H9 (cell line): Measurements from ENCODE around the gene IL1RAPL1. TPM values are rescaled to one million over a fixed set of nuclear protein-coding genes. Genes with fewer than 3 reads are reported as not detected.

Experiments
- DNase-seq: peaks from one replicate; pipeline ENCODE4 v3.0.0-alpha.2; 2017
- H2AFZ ChIP-seq: one replicate; pipeline ENCODE4 v1.6.1; 2013; ENCODE audit warnings: mild to moderate bottlenecking, low read length, control low read depth, moderate library complexity
- H2AK5ac ChIP-seq: 2 replicates; pipeline ENCODE4 v1.6.1; 2013; ENCODE audit warnings: low read length, control low read depth, mixed read lengths; ENCODE audit not compliant: insufficient read length
- H2BK120ac ChIP-seq: one replicate; pipeline ENCODE4 v1.6.1; 2013; ENCODE audit warnings: low read depth, mild to moderate bottlenecking, low read length, control low read depth, inconsistent platforms; ENCODE audit not compliant: poor library complexity, severe bottlenecking
- H2BK12ac ChIP-seq: 2 replicates; pipeline ENCODE4 v1.6.1; 2013; ENCODE audit warnings: low read length, control low read depth, mixed read lengths, low read depth; ENCODE audit not compliant: insufficient read length
- H2BK15ac ChIP-seq: 2 replicates; pipeline ENCODE4 v1.6.1; 2013; ENCODE audit warnings: low read depth, low read length, control low read depth
- H2BK20ac ChIP-seq: one replicate; pipeline ENCODE4 v1.6.1; 2013; ENCODE audit warnings: low read depth, mild to moderate bottlenecking, low read length, control low read depth, inconsistent platforms; ENCODE audit not compliant: poor library complexity, severe bottlenecking
- H2BK5ac ChIP-seq: 2 replicates; pipeline ENCODE4 v1.6.1; 2013; ENCODE audit warnings: low read length, control low read depth, mixed read lengths; ENCODE audit not compliant: insufficient read length
- H3K14ac ChIP-seq: 2 replicates; pipeline ENCODE4 v1.6.1; 2013; ENCODE audit warnings: low read length, control low read depth; ENCODE audit not compliant: insufficient read depth
- H3K18ac ChIP-seq: 2 replicates; pipeline ENCODE4 v1.6.1; 2013; ENCODE audit warnings: low read depth, mild to moderate bottlenecking, mixed read lengths, low read length, control low read depth; ENCODE audit not compliant: insufficient read length
- H3K23ac ChIP-seq: 2 replicates; pipeline ENCODE4 v1.6.1; 2013; ENCODE audit warnings: low read length, control low read depth, mixed read lengths, low read depth; ENCODE audit not compliant: insufficient read length
- H3K23me2 ChIP-seq: 2 replicates; pipeline ENCODE4 v1.6.1; 2013; ENCODE audit warnings: low read depth, mild to moderate bottlenecking, mixed read lengths, low read length, control low read depth; ENCODE audit not compliant: insufficient read length, poor library complexity, severe bottlenecking
- H3K27ac ChIP-seq: 2 replicates; pipeline ENCODE4 v1.5.1; 2013; ENCODE audit warnings: low read length, control low read depth, mixed read lengths, low read depth; ENCODE audit not compliant: insufficient read length
- H3K27me3 ChIP-seq: 2 replicates; pipeline ENCODE4 v1.6.1; 2013; ENCODE audit warnings: low read length, control low read depth, inconsistent platforms; ENCODE audit not compliant: insufficient read depth
- H3K4ac ChIP-seq: 2 replicates; pipeline ENCODE4 v1.6.1; 2013; ENCODE audit warnings: low read depth, mild to moderate bottlenecking, control low read depth, inconsistent platforms, low read length, moderate library complexity
- H3K4me1 ChIP-seq: 2 replicates; pipeline ENCODE4 v1.6.1; 2013; ENCODE audit warnings: low read length, control low read depth, inconsistent platforms; ENCODE audit not compliant: insufficient read depth
- H3K4me2 ChIP-seq: 2 replicates; pipeline ENCODE4 v1.6.1; 2013; ENCODE audit warnings: low read length, control low read depth, mixed read lengths; ENCODE audit not compliant: insufficient read length, insufficient read depth
- H3K56ac ChIP-seq: 2 replicates; pipeline ENCODE4 v1.6.1; 2013; ENCODE audit warnings: low read depth, mild to moderate bottlenecking, mixed read lengths, low read length, control low read depth; ENCODE audit not compliant: insufficient read length
- H3K79me1 ChIP-seq: 2 replicates; pipeline ENCODE4 v1.6.1; 2013; ENCODE audit warnings: low read depth, mild to moderate bottlenecking, moderate library complexity, low read length, control low read depth, inconsistent platforms; ENCODE audit not compliant: insufficient read depth, poor library complexity, severe bottlenecking
- H3K79me2 ChIP-seq: 2 replicates; pipeline ENCODE4 v1.6.1; 2013; ENCODE audit warnings: low read length, control low read depth, inconsistent platforms; ENCODE audit not compliant: insufficient read depth
- H3K9ac ChIP-seq: 2 replicates; pipeline ENCODE4 v1.6.1; 2013; ENCODE audit warnings: low read length, control low read depth, mixed read lengths; ENCODE audit not compliant: insufficient read length; ENCODE audit errors: extremely low read depth
- H3K9me3 ChIP-seq: one replicate; pipeline ENCODE4 v1.6.1; 2013; ENCODE audit warnings: low read depth, low read length, inconsistent platforms; ENCODE audit not compliant: control insufficient read depth
- H3T11ph ChIP-seq: one replicate; pipeline ENCODE4 v1.6.1; 2013; ENCODE audit warnings: mild to moderate bottlenecking, low read length, control low read depth, inconsistent platforms
- H4K20me1 ChIP-seq: one replicate; pipeline ENCODE4 v1.6.1; 2013; ENCODE audit not compliant: control insufficient read depth, insufficient read length, insufficient read depth
- H4K5ac ChIP-seq: 2 replicates; pipeline ENCODE4 v1.6.1; 2013; ENCODE audit warnings: low read depth, mild to moderate bottlenecking, mixed read lengths, low read length, control low read depth; ENCODE audit not compliant: insufficient read length
- H4K8ac ChIP-seq: replicated peaks from 2 replicates; pipeline ENCODE4 v1.6.1; 2013; ENCODE audit warnings: low read length, control low read depth, mixed read lengths, low read depth; ENCODE audit not compliant: insufficient read length
- H4K91ac ChIP-seq: 2 replicates; pipeline ENCODE4 v1.6.1; 2013; ENCODE audit warnings: low read depth, mild to moderate bottlenecking, moderate library complexity, mixed read lengths, low read length, control low read depth; ENCODE audit not compliant: insufficient read length
- H3K27ac Mint-ChIP-seq, 3 experiments: 2 replicates in 2 of 3; 3 replicates in 1 of 3; pipeline ENCODE4 v1.8.0; 2020 to 2021; ENCODE audit warnings: mixed read lengths in 3 of 3, mild to moderate bottlenecking in 1 of 3, moderate library complexity in 1 of 3
- H3K27me3 Mint-ChIP-seq: 2 replicates; pipeline ENCODE4 v1.8.0; 2021; ENCODE audit warnings: low read depth, mild to moderate bottlenecking, moderate library complexity, mixed read lengths
- H3K36me3 Mint-ChIP-seq, 3 experiments: 2 replicates in 2 of 3; 3 replicates in 1 of 3; pipeline ENCODE4 v1.8.0; 2020 to 2021; ENCODE audit warnings: low read depth in 3 of 3, mixed read lengths in 3 of 3; ENCODE audit not compliant: insufficient read depth in 1 of 3
- H3K4me1 Mint-ChIP-seq, 2 experiments: 2 replicates each; pipeline ENCODE4 v1.8.0; 2020; ENCODE audit warnings: mixed read lengths in 2 of 2
- H3K4me3 Mint-ChIP-seq, 2 experiments: 2 replicates in 1 of 2; 3 replicates in 1 of 2; pipeline ENCODE4 v1.8.0; 2020 to 2021; ENCODE audit warnings: mild to moderate bottlenecking in 2 of 2, mixed read lengths in 2 of 2, moderate library complexity in 1 of 2
- H3K9me3 Mint-ChIP-seq, 2 experiments: 2 replicates in 1 of 2; 3 replicates in 1 of 2; pipeline ENCODE4 v1.8.0; 2020; ENCODE audit warnings: mild to moderate bottlenecking in 2 of 2, mixed read lengths in 2 of 2, moderate library complexity in 1 of 2
- CTCF ChIP-seq: fragments of 200-600 bp; sonication (generic); conservative IDR thresholded peaks from 3 replicates; pipeline ENCODE4 v1.8.0; 2021; ENCODE audit warnings: antibody characterized with exemption, mild to moderate bottlenecking
- WGBS: extraction: QIAGEN DNeasy Blood & Tissue Kit; methylation state at CpG from one replicate; pipeline ENCODE4 v1.1.7; 2013; ENCODE audit warnings: missing lambda C conversion rate, low lambda C conversion rate, mixed read lengths; ENCODE audit not compliant: insufficient read length; ENCODE audit errors: extremely low coverage; 5-methylcytosine and 5-hydroxymethylcytosine counted together
- total RNA-seq: library from RNA; stranded (reverse); gene quantifications from 2 replicates; pipeline ENCODE4 v1.2.1, GENCODE V29; 2021

IL1RAPL1 gene
- total RNA-seq, 1 experiment from 2014 or later, result 0.31 TPM

GRCh38 chrX:29215251-29215650 lies 628.0 kb downstream of the IL1RAPL1 start:
- WGBS, result no CpG with 5 or more reads among the region's 4 CpGs
- no peak overlapping the region for H3K14ac ChIP-seq
- no peaks in the 10 kb centered on the region; the same call in none of the 2 replicates for H3K27me3 ChIP-seq
- no peaks in the 10 kb centered on the region for H3K23me2 ChIP-seq
- no peaks in the 10 kb centered on the region for H3K79me1 ChIP-seq
- H4K5ac ChIP-seq, result no peak overlapping the region
- no peak overlapping the region for H4K91ac ChIP-seq
- H2BK15ac ChIP-seq, result no peak overlapping the region
- no peak overlapping the region for H3K18ac ChIP-seq
- no peaks in the 10 kb centered on the region for H3K9me3 ChIP-seq
- H3T11ph ChIP-seq, result no peak overlapping the region
- no peak overlapping the region for H3K23ac ChIP-seq
- H2BK12ac ChIP-seq, result no peak overlapping the region
- Mint-ChIP-seq H3K4me3 (no peak overlapping the region), H3K4me1 (no peaks in the 10 kb centered on the region), H3K9me3 (peaks cover 10 to 57% of the 10 kb centered on the region in 2 experiments; a peak in 4 of 5 replicates), H3K36me3 (no peaks in the 10 kb centered on the region; a peak in 1 of 7 replicates), H3K27ac (no peak overlapping the region), H3K27me3 (peaks cover 96% of the 10 kb centered on the region)
- H3K9ac ChIP-seq, result no peak overlapping the region
- no peak overlapping the region for H2BK5ac ChIP-seq
- H3K56ac ChIP-seq, result no peak overlapping the region
- no peaks in the 10 kb centered on the region for H3K79me2 ChIP-seq
- no peak overlapping the region for H3K27ac ChIP-seq
- no peaks in the 10 kb centered on the region for H4K20me1 ChIP-seq
- no peak overlapping the region for H2BK20ac ChIP-seq
- H3K4me1 ChIP-seq, result no peaks in the 10 kb centered on the region
- no peak overlapping the region for H4K8ac ChIP-seq
- no peak for TF ChIP-seq CTCF
- no peak for DNase-seq
- H3K4ac ChIP-seq, result no peak overlapping the region
- H3K4me2 ChIP-seq, result no peak overlapping the region
- H2AK5ac ChIP-seq, result no peak overlapping the region
- H2BK120ac ChIP-seq, result no peak overlapping the region
- no peak overlapping the region for H2AFZ ChIP-seq
